Ascending aorta (tissue), 2 donors: ENCODE results near the gene CDC14A. TPM values are rescaled to one million over a fixed set of nuclear protein-coding genes. Genes with fewer than 3 reads are reported as not detected.

ENCODE experiments used
- DNase-seq, 2 donors: peaks; one replicate each; pipeline ENCODE4 v3.0.0-alpha.2; 2019; ENCODE audit warnings: low spot score in 2 of 2
- H3K27ac ChIP-seq, 2 donors: fragments of 200-600 bp; sonication (generic); one replicate each; pipeline ENCODE4 v1.5.1; 2016 to 2017; ENCODE audit warnings: mild to moderate bottlenecking in 1 of 2
- H3K27me3 ChIP-seq: fragments of 200-600 bp; sonication (generic); one replicate; pipeline ENCODE4 v1.5.1; 2017
- H3K36me3 ChIP-seq, 2 donors: fragments of 200-600 bp; sonication (generic); one replicate each; pipeline ENCODE4 v1.5.1; 2016
- H3K4me1 ChIP-seq, 2 donors: fragments of 200-600 bp; sonication (generic); one replicate each; pipeline ENCODE4 v1.5.1; 2016 to 2017; ENCODE audit warnings: mild to moderate bottlenecking in 1 of 2
- H3K4me3 ChIP-seq, 2 donors: fragments of 200-600 bp; sonication (generic); one replicate each; pipeline ENCODE4 v1.5.1; 2016 to 2017; ENCODE audit warnings: mild to moderate bottlenecking in 1 of 2
- H3K9me3 ChIP-seq, 2 donors: fragments of 200-600 bp; sonication (generic); one replicate each; pipeline ENCODE4 v1.5.1; 2016
- CTCF ChIP-seq, 3 experiments: fragments of 200-600 bp in 2 of 3; fragments of 450-650 bp in 1 of 3; sonication (generic) in 2 of 3; IDR thresholded peaks; one replicate each; pipeline ENCODE4 v1.5.1; 2016 to 2019; ENCODE audit warnings: antibody characterized with exemption in 3 of 3, mild to moderate bottlenecking in 1 of 3, moderate library complexity in 1 of 3
- intact Hi-C: fragments of 100-400 bp; cut with DNase I; formaldehyde crosslinking; loops from one replicate; pipeline ENCODE4 v1.15.1; 2023
- total RNA-seq: library from RNA; depleted of rRNA; stranded (reverse); fragments of >200 nt; gene quantifications from one replicate; pipeline ENCODE4 v1.1.0, GENCODE V29; 2016

The CDC14A gene
- total RNA-seq, 1 donor from 2014 or later = 2.0 TPM

GRCh38 chr1:100482748-100483147 lies 130.4 kb downstream of the CDC14A start:
- no peak overlapping the region for H3K4me3 ChIP-seq
- DNase-seq = no peak
- no peak overlapping the region for H3K27ac ChIP-seq
- no peaks in the 10 kb centered on the region for H3K4me1 ChIP-seq
- no peak for TF ChIP-seq CTCF (IDR thresholded peaks at IDR 0.05)
- intact Hi-C loops = no loop called here
- no peaks in the 10 kb centered on the region for H3K9me3 ChIP-seq
- H3K36me3 ChIP-seq = peaks cover 0 to 5% of the 10 kb centered on the region in 2 donors
- no peaks in the 10 kb centered on the region for H3K27me3 ChIP-seq

- intact Hi-C loops = no loop called here
- DNase-seq = no peak
- Histone ChIP-seq H3K9me3 (no peaks in the 10 kb centered on the region), H3K4me1 (no peaks in the 10 kb centered on the region), H3K36me3 (peaks cover 0 to 5% of the 10 kb centered on the region in 2 donors), H3K27me3 (no peaks in the 10 kb centered on the region), H3K27ac (no peak overlapping the region), H3K4me3 (no peak overlapping the region)
- no peak for TF ChIP-seq CTCF (IDR thresholded peaks at IDR 0.05)
Measured at GRCh38 chr1:100483230-100483629, 130.9 kb downstream of the CDC14A start.

GRCh38 chr1:100485855-100486258 lies 133.6 kb downstream of the CDC14A start:
- TF ChIP-seq CTCF (IDR thresholded peaks at IDR 0.05) = no peak
- H3K27ac ChIP-seq = no peak overlapping the region
- DNase-seq = no peak
- H3K4me3 ChIP-seq = no peak overlapping the region
- H3K27me3 ChIP-seq = no peaks in the 10 kb centered on the region
- intact Hi-C loops = no loop called here
- peaks cover 0 to 5% of the 10 kb centered on the region in 2 donors for H3K36me3 ChIP-seq
- no peaks in the 10 kb centered on the region for H3K9me3 ChIP-seq
- H3K4me1 ChIP-seq = no peaks in the 10 kb centered on the region

GRCh38 chr1:100494393-100495084 lies 142.2 kb downstream of the CDC14A start:
- no peaks in the 10 kb centered on the region for H3K4me1 ChIP-seq
- H3K36me3 ChIP-seq = peaks cover 0 to 11% of the 10 kb centered on the region in 2 donors
- no peaks in the 10 kb centered on the region for H3K27me3 ChIP-seq
- TF ChIP-seq CTCF (IDR thresholded peaks at IDR 0.05) = no peak
- intact Hi-C loops = no loop called here
- DNase-seq = no peak
- H3K4me3 ChIP-seq = no peak overlapping the region
- H3K9me3 ChIP-seq = no peaks in the 10 kb centered on the region
- H3K27ac ChIP-seq = no peak overlapping the region

- TF ChIP-seq CTCF (IDR thresholded peaks at IDR 0.05) = no peak
- H3K9me3 ChIP-seq = no peaks in the 10 kb centered on the region
- no peak overlapping the region for H3K27ac ChIP-seq
- H3K27me3 ChIP-seq = no peaks in the 10 kb centered on the region
- no peak overlapping the region for H3K4me3 ChIP-seq
- intact Hi-C loops = no loop called here
- peaks cover 0 to 18% of the 10 kb centered on the region in 2 donors for H3K36me3 ChIP-seq
- no peaks in the 10 kb centered on the region for H3K4me1 ChIP-seq
- DNase-seq = no peak
Measured at GRCh38 chr1:100496896-100497295, 144.6 kb downstream of the CDC14A start.
